GM18909 (cell line): ENCODE data around the gene ALS2CL.
"Not testable (repeated sequence)": the region's sequence is repeated elsewhere in the genome, so short reads cannot be mapped to it uniquely, and the experiment has no call there.

ENCODE experiments used
- ATAC-seq: cut with Tn5 transposase; IDR thresholded peaks from one replicate; pipeline ENCODE4 v1.9.1; 2021; ENCODE audit warnings: mild to moderate bottlenecking; ENCODE audit not compliant: unreplicated experiment, poor library complexity

The ALS2CL gene, protein sequence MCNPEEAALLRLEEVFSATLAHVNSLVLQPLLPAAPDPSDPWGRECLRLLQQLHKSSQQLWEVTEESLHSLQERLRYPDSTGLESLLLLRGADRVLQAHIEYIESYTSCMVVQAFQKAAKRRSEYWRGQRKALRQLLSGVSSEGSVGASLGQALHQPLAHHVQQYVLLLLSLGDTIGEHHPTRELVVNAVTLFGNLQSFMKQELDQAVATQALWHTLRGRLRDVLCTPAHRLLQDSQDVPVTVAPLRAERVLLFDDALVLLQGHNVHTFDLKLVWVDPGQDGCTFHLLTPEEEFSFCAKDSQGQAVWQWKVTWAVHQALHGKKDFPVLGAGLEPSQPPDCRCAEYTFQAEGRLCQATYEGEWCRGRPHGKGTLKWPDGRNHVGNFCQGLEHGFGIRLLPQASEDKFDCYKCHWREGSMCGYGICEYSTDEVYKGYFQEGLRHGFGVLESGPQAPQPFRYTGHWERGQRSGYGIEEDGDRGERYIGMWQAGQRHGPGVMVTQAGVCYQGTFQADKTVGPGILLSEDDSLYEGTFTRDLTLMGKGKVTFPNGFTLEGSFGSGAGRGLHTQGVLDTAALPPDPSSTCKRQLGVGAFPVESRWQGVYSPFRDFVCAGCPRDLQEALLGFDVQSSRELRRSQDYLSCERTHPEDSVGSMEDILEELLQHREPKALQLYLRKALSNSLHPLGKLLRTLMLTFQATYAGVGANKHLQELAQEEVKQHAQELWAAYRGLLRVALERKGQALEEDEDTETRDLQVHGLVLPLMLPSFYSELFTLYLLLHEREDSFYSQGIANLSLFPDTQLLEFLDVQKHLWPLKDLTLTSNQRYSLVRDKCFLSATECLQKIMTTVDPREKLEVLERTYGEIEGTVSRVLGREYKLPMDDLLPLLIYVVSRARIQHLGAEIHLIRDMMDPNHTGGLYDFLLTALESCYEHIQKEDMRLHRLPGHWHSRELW

DNA sequence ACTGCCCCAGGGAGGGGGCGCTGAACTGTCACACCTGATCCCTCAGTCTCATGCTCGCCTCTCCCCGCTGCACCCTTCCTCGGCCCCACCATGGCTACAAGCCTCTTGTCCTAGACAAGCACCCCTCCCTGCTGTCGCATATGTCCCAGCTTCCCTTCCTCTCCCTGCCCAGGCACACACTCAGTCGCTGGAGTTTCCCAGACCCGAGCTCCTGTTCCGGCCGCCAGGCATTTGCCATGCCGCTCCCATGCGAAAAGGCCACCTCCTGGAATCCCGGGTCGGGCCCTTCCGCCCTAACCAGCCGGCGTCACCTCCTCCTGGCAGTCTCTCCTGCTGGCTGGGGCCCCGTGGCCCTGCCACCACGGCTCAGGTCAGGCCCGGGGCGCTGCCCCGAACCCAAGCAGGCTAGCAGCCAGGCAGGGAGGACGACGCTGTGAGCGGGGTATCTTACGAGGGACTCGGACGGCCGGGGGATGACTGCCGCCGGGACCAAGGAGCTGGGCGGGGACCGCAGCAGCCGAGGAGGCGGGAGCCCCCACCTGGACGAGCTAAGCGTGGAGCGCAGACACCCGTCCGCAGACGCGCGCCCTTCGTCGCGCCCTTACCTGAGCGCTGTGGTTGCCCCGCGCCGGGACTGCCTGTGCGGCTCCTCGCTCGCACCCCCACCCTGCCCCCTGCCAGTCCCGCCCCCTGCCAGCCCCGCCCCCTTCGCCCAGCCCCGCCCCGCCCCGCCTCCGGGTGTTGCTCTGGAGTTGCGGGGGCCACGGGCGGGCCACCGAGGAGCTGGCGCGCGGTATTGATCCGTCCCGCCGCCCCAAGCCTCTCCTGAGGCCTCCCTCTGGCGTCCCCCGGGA lies at the start of gene ALS2CL:
Gene ALS2CL, minus strand, starts transcription at position 642 of the 854 bp plus-strand sequence. CDS start 4,239 bp downstream, outside the sequence.
- no peak for ATAC-seq

DNA sequence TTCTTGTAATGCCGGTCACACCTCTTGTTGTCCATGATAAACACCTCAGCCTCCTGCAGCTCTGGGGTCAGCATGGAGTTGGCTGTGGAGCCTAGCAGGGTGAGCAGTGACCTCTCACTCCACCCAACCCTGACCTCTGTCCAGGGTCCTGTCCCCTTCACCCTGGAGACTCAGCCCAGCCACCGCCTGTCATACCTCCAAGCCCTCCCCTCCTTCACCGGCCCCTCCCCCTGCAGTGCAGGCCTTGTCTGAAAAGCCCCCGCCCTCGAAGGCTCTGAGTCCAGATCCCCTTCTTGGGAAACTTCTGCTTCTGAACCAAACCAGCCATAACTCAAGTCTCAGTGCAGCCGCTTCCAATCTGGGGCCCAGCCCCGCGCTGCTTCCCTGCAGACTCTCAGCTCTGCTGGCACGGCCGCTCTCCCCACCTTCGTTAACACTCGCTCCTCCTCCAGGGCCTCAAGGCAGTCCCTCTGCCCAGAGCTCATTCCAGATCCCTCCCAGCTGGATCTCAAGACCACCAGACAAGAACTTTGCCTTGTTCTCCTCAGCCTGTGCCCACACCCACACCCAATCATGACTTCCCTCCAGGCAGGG lies 49.6 kb upstream of the ALS2CL start:
- ATAC-seq: no peak

DNA sequence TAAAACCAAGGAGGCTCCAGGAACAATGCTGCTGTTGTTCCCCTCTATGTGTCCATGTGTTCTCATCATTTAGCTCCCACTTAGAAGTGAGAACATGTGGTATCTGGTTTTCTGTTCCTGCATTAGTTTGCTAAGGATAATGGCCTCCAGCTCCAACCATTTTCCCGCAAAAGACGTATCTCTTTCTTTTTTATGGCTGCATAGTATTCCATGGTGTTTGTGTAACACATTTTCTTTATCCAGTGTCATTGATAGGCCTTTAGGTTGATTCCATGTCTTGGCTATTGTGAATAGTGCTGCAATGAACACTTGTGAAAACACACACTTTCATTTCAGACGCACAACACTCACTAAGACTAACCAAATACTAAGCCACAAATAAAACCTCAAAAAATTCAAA lies 46.1 kb upstream of the ALS2CL start:
- ATAC-seq: not testable (repeated sequence)

DNA sequence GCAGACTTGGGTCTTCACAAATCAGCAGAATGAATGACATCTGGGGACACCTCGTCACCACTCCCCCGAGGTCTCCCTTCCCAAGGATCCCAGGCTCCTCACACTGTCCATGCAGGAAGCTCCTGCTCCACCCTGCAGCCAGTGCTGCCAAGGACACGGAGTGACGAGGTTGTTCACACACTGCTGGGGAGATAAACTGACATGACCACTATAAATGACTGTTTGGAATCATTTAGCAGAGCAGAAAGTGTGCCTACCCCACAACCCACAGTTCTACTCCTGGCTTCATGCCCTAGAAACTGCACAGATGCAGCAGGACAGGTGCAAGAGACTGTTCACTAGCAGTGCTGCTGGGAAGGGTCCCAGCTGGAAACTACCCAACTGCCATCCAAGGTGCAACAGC lies 43.9 kb upstream of the ALS2CL start:
- no peak for ATAC-seq

DNA sequence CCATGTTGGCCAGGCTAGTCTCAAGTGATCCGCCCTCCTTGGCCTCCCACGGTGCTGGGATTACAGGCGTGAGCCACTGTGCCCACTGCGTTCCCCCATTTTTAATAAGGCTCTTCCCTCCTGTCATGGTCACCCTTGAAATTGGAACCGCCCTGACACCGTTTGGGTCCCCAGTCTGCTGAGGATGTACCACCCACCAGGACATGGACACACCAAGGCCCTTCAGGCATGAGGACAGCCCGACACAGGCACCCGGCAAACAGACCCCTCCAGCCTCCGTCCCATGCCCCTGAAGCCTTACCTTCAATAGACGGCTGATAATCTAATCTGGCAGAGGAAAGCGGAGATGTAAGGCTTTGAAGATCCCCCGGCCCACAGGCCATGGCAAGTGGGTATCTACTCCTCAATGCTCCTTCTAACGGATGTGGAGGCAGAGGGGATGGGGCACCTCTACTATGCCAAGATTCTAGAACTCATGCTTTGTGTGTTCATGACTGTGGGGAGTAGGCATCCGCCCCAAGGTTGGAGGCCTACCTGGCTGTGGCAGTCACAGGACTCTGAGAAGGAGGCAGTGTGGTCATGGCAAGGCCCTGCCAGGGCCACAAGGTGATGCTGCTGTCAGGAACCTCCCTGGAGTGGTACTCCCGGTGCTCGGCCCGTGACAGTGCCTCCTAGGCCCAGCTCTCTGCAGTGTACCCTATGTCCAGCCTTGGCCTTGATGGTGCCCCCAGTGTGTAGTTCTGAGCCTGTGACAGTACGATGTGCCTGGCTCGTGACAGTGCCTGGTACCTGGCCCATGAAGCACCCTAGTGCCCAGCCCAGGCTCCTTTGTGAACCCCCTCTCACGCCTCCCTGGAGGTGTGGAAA lies 42.8 kb upstream of the ALS2CL start:
- no peak for ATAC-seq

DNA sequence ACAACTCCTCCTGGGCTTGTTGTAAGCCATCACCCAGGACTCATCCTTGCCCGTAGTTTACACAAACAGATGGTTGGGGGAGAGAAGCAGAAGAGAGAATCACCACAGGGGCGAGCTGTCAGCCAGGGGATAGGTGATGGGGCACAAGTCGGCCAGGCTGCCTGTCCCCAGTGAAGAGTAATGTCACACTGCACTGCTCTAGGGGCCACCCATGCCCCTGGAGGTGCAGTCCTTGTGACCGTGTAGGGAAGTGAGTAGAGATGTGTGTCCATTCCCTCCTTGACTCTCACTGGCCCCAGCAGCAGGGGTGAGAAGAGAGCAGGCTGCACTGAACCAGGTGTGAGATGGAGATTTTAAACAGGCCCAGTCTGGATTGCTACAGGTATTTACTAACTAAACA lies 41.3 kb upstream of the ALS2CL start:
- ATAC-seq: no peak

DNA sequence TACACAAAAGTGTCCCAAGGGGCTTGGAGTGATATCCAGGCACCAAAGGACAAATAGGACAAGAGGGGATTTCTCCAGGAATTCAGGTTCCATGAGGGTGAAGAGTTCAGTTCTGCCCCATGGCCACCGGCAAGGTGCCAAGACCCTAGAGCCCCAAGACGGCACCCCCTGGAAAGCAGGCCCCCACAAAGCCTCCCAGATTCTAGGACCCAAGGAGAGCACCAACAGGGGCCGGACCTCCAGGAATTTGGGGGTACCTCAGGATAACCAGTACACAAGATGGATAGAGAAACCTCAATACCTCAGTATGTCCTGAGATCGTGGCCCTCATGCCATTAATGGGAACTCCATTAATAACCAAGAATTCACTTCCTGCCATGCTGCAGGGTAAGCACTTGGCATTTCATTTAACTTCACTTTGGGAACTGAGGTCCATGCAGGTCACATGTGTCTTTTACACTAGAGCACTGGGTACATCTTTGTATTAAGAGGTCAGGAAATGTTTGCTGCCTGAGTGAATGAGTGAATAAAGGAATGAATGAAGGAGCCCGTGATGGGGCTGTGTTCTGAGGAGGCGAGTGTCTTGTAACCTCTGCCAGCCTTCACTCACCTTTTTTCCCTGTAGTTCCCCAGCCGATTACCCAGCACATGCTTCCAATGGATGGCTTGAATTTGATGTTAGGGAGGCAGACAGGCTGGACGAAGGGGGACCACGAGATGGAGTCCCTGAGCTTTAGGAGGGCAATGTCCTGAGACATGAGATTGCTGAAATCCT lies 39.7 kb upstream of the ALS2CL start:
- no peak for ATAC-seq

DNA sequence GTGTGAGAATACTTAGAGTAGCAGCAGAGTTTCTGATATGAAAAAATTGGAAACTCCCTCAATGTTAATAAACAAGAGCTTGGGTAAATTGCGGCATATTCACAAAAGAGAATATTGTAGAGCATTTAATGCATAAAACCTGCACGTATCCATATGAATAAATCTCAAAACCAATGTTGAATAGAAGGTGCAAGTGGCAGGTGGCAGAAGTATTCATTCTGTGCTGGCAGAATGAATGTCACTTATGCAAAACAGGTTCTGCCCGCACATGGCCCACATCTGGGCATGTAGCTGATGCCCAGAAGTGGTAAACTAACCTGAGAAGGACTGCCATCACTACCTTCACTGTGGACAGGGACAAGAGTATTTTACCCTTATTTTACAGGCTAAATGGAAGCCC lies 38.3 kb upstream of the ALS2CL start:
- ATAC-seq: no peak

DNA sequence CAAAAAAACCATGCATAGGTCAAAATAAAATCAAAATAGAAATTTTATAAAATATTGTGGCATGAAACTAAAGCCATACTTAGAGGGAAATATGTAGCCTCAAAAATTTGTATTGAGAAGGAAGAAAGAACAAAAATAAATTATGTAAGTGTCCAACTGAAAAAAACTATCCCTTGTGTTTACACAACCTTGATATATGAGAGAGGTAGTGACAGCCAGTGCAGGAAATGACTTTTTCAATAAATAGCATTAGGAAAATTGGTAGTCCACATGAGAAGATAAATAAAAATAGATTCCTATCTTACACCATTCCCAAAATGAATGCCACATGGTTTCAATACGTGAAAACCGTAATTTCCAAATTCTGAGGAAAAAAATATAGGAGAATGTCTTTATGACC lies 37.3 kb upstream of the ALS2CL start:
- ATAC-seq: no peak

DNA sequence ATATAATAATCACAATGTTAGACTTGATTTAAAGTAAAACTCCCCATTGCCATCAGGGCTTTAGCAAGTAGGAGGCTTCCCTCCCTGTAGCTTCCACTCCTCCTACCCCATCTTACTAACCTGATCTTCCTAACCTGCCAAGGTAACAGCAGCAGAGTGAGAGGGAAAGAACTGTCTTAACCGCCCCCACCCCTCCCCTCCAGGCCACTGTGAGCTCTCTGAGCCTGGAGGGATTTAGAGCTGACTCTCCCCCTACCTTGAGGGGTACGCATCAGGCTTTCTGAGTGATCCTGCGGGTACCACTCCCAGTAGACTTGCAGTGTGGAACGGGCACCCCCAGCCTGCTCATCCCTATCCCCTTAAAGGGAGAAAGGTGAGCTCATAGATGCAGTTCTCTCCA lies 35.6 kb upstream of the ALS2CL start:
- ATAC-seq: no peak

DNA sequence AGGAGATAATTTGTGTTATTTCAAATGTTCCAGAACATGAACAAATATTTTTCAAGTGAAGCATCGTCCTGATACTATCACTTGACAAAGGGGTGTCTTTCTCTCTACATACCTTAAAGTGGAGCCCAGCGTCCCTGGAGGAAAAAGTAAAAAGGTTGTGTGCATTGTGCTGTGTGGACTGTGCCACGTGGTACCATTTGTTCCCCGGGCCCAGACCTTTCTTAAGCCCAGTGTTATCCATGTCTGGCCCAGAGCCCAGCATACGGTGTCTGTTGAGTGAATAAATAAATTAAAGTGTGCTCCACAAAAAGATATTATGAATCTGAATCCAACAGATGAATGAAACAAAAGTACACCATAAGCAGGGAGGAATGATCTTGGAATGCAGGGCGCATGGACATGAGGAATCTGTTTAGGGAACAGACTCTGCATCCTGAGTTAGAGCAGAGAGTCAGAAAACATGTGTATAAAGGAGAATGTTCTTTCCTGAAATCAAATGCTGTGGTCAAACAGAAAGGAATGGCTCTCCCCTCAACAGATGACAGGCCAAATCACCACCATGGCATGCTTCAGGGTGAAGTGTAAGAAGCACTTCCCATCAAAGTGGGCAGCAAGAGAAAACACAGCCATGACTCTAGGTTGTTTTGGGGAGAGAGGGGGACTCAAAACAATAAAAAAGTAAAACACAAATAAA lies 32.3 kb upstream of the ALS2CL start:
- ATAC-seq: no peak

DNA sequence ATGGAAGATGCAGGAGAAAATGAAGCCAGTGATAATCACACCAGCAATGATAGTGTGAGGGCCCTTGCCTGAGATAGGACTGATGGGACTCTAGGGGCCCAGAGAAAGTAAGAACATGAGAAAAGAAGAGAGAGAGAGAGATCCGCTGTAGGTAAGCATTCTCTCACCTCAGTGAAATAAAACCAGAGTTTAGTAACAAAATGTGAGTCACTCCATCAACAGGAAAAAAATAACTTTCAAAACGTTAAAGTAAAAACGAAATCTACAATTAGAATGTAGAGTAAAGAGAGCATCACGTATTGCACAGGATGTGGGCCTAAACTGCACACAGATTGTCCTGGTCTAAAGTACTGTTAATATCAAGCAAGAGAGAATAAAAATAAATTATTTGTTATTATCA lies 30.9 kb upstream of the ALS2CL start:
- ATAC-seq: no peak

DNA sequence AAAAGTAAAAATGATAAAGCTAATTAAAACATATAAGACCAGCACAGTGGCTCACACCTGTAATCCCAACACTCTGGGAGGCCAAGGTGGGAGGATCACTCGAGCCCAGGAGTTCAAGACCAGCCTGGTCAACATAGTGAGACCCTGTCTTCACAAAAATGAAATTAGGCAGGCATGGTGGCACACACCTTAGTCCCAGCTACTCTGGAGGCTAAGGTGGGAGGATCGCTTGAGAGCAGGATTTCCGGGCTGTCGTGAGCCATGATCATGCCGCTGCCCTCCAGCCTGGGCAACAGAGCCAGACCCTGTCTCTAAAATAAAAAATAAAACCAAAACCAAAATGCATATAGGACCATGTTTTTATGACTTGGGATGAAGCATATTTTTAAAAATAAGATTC lies 29.0 kb upstream of the ALS2CL start:
- no peak for ATAC-seq

DNA sequence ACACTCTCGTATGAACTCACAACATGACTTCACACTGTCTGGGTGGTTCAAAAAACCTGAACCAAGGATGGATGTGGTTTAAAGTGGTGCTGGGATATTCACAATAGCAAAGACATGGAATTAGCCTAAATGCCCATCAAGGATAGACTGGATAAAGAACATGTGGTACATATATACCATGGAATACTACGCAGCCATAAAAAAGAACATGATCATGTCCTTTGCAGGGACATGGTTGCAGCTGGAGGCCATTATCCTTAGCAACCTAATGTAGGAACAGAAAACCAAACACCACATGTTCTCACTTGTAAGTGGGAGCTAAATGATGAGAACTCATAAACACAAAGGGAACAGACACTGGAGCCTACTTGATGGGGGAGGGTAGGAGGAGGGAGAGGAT lies 27.5 kb upstream of the ALS2CL start:
- no peak for ATAC-seq

DNA sequence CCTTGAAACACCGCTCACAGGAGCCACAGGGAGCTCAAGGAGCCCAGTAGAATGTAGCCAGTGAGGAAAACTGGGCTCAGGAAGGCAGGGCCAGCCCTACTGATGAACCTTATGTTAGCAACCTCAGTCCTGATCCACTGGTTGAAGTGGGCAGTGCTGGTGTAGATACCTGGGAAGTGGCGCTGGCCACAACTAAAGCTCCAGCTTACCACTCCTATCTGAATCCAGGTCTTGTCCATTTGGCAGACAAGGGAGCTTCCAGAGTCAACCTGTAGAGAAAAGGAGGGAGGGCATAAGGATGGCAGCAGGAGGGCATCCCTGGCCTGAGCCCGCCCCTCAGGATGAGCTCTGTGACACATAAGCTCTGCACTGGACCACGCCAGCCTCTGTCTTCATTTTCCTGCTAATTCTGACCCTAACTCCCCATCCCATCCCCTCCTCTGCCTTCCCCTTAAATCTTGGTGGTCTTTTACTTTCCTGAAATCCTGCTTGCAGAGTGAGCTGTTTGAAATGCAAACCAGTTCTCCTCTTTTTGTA lies 26.3 kb upstream of the ALS2CL start:
- no peak for ATAC-seq

DNA sequence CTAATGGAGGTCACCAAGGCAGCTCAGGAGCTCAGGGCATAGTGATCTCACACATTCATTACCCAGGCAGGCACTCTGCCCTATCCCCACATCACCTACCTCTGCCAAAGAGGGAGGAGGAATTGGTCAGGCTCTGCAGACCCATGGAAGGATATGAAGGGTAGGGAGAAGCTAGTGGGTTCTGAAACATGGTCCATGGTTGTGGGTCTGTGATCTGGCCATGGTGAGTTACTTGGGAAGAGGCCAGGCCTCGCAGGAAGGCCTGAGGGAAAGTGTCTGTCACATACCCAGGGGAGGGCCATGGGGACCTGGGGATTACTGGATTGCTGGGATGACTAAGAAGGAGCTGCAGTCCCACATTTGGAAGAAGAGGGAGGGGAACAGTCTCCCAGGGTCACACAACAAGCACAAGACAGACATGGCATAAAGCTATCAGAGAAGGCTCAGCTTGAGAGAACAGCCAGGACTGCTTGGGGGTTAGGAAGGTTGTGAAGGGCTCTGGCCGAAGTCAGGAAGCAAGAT lies 25.6 kb upstream of the ALS2CL start:
- ATAC-seq: no peak
